HG03135 (cell line): ENCODE measurements around the gene VWA3A.
"Not testable (repeated sequence)": the region's sequence is repeated elsewhere in the genome, so short reads cannot be mapped to it uniquely, and the experiment has no call there.

ENCODE experiments used
- ATAC-seq: cut with Tn5 transposase; IDR thresholded peaks from one replicate; pipeline ENCODE4 v1.9.1; 2021; ENCODE audit warnings: mild to moderate bottlenecking, moderate library complexity; ENCODE audit not compliant: unreplicated experiment

The VWA3A gene

GRCh38 chr16:22195695-22196558 is 103.6 kb downstream of the VWA3A start:
- peak; percentile 25 for ATAC-seq

GRCh38 chr16:22196559-22197168 is 104.3 kb downstream of the VWA3A start:
- not testable (repeated sequence) for ATAC-seq

- ATAC-seq, result no peak
Measured at GRCh38 chr16:22198547-22199293, 106.4 kb downstream of the VWA3A start.

GRCh38 chr16:22202261-22202637 is 109.9 kb downstream of the VWA3A start:
- ATAC-seq, result no peak

GRCh38 chr16:22203091-22203490 is 110.8 kb downstream of the VWA3A start:
- ATAC-seq, result no peak

- ATAC-seq, result no peak
Measured at GRCh38 chr16:22204091-22204655, 111.8 kb downstream of the VWA3A start.

- no peak for ATAC-seq
Measured at GRCh38 chr16:22205577-22206012, 113.3 kb downstream of the VWA3A start.

GRCh38 chr16:22206013-22206841 is 113.9 kb downstream of the VWA3A start, which contains the start of gene EEF2K:
TSS of gene EEF2K (plus strand) at chr16:22206278. CDS start at chr16:22225730, 19,452 bp downstream.
- peak; percentile 72 for ATAC-seq
